ENCODE measurements around the gene CLSTN2. TPM values are rescaled to one million over a fixed set of nuclear protein-coding genes. Genes with fewer than 3 reads are reported as not detected.

Gene CLSTN2
- polyA plus RNA-seq, 1 experiment, result 0.04 TPM

- CTCF ChIA-PET, result no interaction called here
- no peaks in the 10 kb centered on the region for H3K9me3 ChIP-seq (ENCODE audit: control insufficient read depth, insufficient read depth, low read length)
- H3K4me3 ChIP-seq (ENCODE audit: low read depth, low read length), result no peak overlapping the region
- TF ChIP-seq CTCF (IDR thresholded peaks at IDR 0.05; ENCODE audit: low read depth, low read length), result no peak
- POLR2A ChIA-PET, result no interaction called here
- no peak for DNase-seq (ENCODE audit: low read depth, low spot score)
- H3K27ac ChIP-seq (ENCODE audit: low read depth, low read length), result no peak overlapping the region
- no peaks in the 10 kb centered on the region for H3K27me3 ChIP-seq (ENCODE audit: control insufficient read depth, insufficient read depth, low read length)
Measured at GRCh38 chr3:140586311-140586710, 651.3 kb downstream of the CLSTN2 start.

- H3K27me3 ChIP-seq (ENCODE audit: control insufficient read depth, insufficient read depth, low read length), result no peaks in the 10 kb centered on the region
- no peaks in the 10 kb centered on the region for H3K9me3 ChIP-seq (ENCODE audit: control insufficient read depth, insufficient read depth, low read length)
- ChIA-PET POLR2A (no interaction called here), CTCF (no interaction called here)
- no peak for DNase-seq (ENCODE audit: low read depth, low spot score)
- H3K27ac ChIP-seq (ENCODE audit: low read depth, low read length), result no peak overlapping the region
- H3K4me3 ChIP-seq (ENCODE audit: low read depth, low read length), result no peak overlapping the region
- TF ChIP-seq CTCF (IDR thresholded peaks at IDR 0.05; ENCODE audit: low read depth, low read length), result no peak
Measured at GRCh38 chr3:140588558-140588957, 653.6 kb downstream of the CLSTN2 start.

- Histone ChIP-seq H3K27me3 (ENCODE audit: control insufficient read depth, insufficient read depth, low read length) (no peaks in the 10 kb centered on the region), H3K27ac (ENCODE audit: low read depth, low read length) (no peak overlapping the region), H3K4me3 (ENCODE audit: low read depth, low read length) (no peak overlapping the region), H3K9me3 (ENCODE audit: control insufficient read depth, insufficient read depth, low read length) (no peaks in the 10 kb centered on the region)
- no peak for TF ChIP-seq CTCF (IDR thresholded peaks at IDR 0.05; ENCODE audit: low read depth, low read length)
- POLR2A ChIA-PET, result no interaction called here
- DNase-seq (ENCODE audit: low read depth, low spot score), result no peak
- CTCF ChIA-PET, result no interaction called here
Measured at GRCh38 chr3:140593766-140594165, 658.8 kb downstream of the CLSTN2 start.

GRCh38 chr3:140595295-140595694, 660.3 kb downstream of the CLSTN2 start:
- H3K9me3 ChIP-seq (ENCODE audit: control insufficient read depth, insufficient read depth, low read length), result no peaks in the 10 kb centered on the region
- H3K27me3 ChIP-seq (ENCODE audit: control insufficient read depth, insufficient read depth, low read length), result no peaks in the 10 kb centered on the region
- DNase-seq (ENCODE audit: low read depth, low spot score), result no peak
- H3K4me3 ChIP-seq (ENCODE audit: low read depth, low read length), result no peak overlapping the region
- no peak for TF ChIP-seq CTCF (IDR thresholded peaks at IDR 0.05; ENCODE audit: low read depth, low read length)
- CTCF ChIA-PET, result no interaction called here
- H3K27ac ChIP-seq (ENCODE audit: low read depth, low read length), result no peak overlapping the region
- POLR2A ChIA-PET, result no interaction called here

GRCh38 chr3:140597364-140597763, 662.4 kb downstream of the CLSTN2 start:
- DNase-seq (ENCODE audit: low read depth, low spot score), result no peak
- ChIA-PET POLR2A (no interaction called here), CTCF (no interaction called here)
- TF ChIP-seq CTCF (IDR thresholded peaks at IDR 0.05; ENCODE audit: low read depth, low read length), result no peak
- Histone ChIP-seq H3K4me3 (ENCODE audit: low read depth, low read length) (no peak overlapping the region), H3K9me3 (ENCODE audit: control insufficient read depth, insufficient read depth, low read length) (no peaks in the 10 kb centered on the region), H3K27me3 (ENCODE audit: control insufficient read depth, insufficient read depth, low read length) (no peaks in the 10 kb centered on the region), H3K27ac (ENCODE audit: low read depth, low read length) (no peak overlapping the region)
